ENCODE measurements around the gene CEACAM19.
"Not testable (repeated sequence)": the region's sequence is repeated elsewhere in the genome, so short reads cannot be mapped to it uniquely, and the experiment has no call there.

Gene CEACAM19

GRCh38 chr19:44646049-44646416 is 25.2 kb upstream of the CEACAM19 start:
- DNase-seq: no peak

GRCh38 chr19:44647144-44647543 is 24.1 kb upstream of the CEACAM19 start:
- DNase-seq: no peak

- peak; percentile 86 for DNase-seq
Observed at GRCh38 chr19:44648631-44649251, 22.5 kb upstream of the CEACAM19 start.

- DNase-seq: no peak
Observed at GRCh38 chr19:44649578-44650145, 21.6 kb upstream of the CEACAM19 start.

GRCh38 chr19:44653343-44653742 is 17.9 kb upstream of the CEACAM19 start:
- DNase-seq: no peak

- DNase-seq: peak; percentile 83
Observed at GRCh38 chr19:44653977-44654774, 17.1 kb upstream of the CEACAM19 start.

GRCh38 chr19:44657211-44657921 is 13.9 kb upstream of the CEACAM19 start:
- DNase-seq: peak; percentile 79

- no peak for DNase-seq
Observed at GRCh38 chr19:44658069-44658733, 13.1 kb upstream of the CEACAM19 start.

GRCh38 chr19:44660081-44660480 is 11.2 kb upstream of the CEACAM19 start:
- no peak for DNase-seq

- no peak for DNase-seq
Observed at GRCh38 chr19:44661205-44661604, 10.1 kb upstream of the CEACAM19 start.

GRCh38 chr19:44661904-44662303 is 9.4 kb upstream of the CEACAM19 start:
- no peak for DNase-seq

GRCh38 chr19:44662691-44663385 is 8.4 kb upstream of the CEACAM19 start:
- no peak for DNase-seq

- no peak for DNase-seq
Observed at GRCh38 chr19:44663996-44664395, 7.3 kb upstream of the CEACAM19 start.

- no peak for DNase-seq
Observed at GRCh38 chr19:44664976-44665375, 6.3 kb upstream of the CEACAM19 start.

GRCh38 chr19:44666852-44667556 is 4.3 kb upstream of the CEACAM19 start:
- no peak for DNase-seq

GRCh38 chr19:44668985-44669764 is 2.1 kb upstream of the CEACAM19 start:
- DNase-seq: no peak

- not testable (repeated sequence) for DNase-seq
Observed at GRCh38 chr19:44670027-44670426, 1.3 kb upstream of the CEACAM19 start.

GRCh38 chr19:44672226-44672625 is 944 bp downstream of the CEACAM19 start:
- DNase-seq: no peak

GRCh38 chr19:44673510-44673909 is 2.2 kb downstream of the CEACAM19 start:
- no peak for DNase-seq

- DNase-seq: no peak
Observed at GRCh38 chr19:44675521-44675920, 4.2 kb downstream of the CEACAM19 start.
